Stimulated activated CD8-positive, alpha-beta memory T cell treated with anti-CD3 and anti-CD28 coated beads, Interleukin-7, amount 100 ng/mL, for 4 hours (primary cell): Measurements from ENCODE around the gene ZNF775.

Experiments
- DNase-seq, 2 donors: peaks; one replicate each; pipeline ENCODE4 v3.0.0-alpha.2; 2020; ENCODE audit warnings: low read depth in 2 of 2

ZNF775 gene

DNA sequence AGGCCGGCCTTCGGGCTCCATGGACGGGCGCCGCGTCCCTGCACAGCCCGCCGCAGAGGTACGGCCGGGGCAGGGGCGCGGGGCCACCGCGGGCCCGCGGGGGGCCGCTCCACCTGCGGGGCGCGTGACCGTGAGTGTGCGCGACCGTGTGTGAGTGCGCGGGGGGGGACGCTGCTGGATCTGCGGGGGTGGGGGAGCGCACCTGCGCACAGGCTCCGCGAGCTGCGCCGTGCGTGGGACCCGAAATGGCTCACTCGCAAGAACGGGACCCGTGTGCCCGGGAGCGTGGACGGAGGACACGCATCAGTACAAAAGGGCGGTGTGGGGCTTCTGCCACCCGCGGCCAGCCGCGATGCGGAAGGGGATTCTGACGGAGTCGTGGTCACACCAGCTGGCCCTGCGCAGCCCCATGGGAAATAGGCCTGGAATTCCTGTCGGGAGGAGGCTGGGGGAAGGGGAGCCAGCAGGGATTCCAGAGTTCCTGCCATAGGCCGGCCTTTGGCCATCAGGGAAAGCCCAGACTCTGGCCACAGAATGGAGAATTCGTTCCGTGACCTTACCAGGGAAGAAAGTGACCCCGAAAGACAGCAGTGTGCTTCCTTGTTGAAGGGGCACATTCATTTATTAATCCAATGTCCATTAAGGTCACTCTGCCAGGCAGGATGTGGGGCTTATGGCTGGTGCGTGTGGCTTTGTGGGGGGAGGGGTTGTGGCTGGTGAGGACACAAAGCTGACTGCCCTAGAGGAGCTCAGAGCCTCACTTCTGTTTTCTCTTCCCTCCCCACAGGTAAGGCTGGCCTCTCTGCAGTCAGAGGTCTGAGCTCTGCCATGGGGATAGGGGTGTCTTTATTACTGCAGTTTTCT lies 10.0 kb upstream of the ZNF775 start:
- peak; percentile 55 to 76 for DNase-seq

DNA sequence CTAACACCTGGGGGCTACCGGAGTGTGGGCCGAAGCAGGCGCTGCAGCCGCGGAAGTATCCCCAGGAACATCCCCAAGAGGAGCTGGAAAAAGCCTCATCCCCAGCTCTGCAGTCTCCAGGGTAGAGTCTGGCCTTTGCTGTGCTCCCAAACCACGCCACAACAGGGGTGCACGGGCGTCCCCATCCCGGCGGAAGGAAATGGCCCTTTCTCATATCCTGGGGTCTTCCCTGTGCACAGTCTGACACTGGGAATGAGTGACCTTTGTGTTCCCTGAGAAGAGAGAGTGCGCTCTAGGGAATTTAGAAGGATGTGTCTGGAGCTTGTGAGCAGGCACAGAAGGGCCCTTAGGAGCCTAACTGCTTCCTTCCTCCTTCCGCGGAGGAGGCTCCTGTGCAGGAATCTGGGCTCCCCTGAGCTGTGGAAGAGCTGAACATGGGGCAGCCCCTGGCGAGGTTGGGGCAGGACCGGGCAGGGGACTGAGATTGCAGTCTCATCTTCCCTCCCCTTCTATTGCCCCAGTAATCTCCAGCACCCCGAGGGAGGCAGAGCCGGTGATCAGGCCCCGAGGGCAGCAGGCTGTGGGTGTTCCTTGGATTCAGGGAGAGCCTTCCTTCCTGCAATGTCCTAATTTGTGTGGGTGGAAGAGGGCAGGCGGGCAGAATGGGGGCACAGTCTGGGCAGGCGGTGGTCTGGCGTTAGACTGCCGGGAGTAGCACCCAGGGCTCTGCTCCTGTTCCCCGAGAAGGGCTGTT lies 9.2 kb upstream of the ZNF775 start:
- no peak for DNase-seq

DNA sequence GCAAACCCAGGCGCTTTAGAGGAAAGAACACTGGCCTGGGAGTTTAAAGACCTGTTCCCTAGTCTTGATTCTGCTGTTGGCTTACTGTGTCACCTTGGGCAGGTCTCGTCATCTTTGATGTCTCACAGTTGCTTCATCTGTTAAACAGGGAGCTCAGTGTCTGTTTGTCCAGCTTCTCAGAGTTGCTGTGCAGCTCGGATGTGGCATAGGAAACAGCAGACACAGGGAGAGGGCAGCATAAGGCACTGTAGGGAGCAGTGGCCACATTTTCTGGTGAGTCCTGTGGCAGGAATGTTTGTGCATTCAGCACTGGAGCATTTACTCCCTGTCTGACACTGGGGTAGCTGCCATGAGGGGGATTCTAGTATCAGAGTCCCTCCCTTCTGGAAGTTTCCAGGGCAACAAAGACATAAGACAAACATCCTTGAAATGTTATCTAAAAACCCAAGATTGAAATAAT lies 8.5 kb upstream of the ZNF775 start:
- DNase-seq = no peak

DNA sequence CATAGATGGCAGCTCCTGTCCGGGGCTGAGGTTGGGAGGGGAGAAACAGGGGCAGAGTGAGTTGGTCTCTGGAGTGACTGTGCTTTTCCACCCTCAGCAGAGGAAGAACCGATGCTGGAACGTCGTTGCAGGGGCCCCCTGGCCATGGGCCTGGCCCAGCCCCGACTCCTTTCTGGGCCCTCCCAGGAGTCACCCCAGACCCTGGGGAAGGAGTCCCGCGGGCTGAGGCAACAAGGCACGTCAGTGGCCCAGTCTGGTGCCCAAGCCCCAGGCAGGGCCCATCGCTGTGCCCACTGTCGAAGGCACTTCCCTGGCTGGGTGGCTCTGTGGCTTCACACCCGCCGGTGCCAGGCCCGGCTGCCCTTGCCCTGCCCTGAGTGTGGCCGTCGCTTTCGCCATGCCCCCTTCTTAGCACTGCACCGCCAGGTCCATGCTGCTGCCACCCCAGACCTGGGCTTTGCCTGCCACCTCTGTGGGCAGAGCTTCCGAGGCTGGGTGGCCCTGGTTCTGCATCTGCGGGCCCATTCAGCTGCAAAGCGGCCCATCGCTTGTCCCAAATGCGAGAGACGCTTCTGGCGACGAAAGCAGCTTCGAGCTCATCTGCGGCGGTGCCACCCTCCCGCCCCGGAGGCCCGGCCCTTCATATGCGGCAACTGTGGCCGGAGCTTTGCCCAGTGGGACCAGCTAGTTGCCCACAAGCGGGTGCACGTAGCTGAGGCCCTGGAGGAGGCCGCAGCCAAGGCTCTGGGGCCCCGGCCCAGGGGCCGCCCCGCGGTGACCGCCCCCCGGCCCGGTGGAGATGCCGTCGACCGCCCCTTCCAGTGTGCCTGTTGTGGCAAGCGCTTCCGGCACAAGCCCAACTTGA lies 7.8 kb upstream of the ZNF775 start:
- DNase-seq = no peak

- no peak for DNase-seq
Measured at GRCh38 chr7:150371996-150372270, 7.2 kb upstream of the ZNF775 start.

DNA sequence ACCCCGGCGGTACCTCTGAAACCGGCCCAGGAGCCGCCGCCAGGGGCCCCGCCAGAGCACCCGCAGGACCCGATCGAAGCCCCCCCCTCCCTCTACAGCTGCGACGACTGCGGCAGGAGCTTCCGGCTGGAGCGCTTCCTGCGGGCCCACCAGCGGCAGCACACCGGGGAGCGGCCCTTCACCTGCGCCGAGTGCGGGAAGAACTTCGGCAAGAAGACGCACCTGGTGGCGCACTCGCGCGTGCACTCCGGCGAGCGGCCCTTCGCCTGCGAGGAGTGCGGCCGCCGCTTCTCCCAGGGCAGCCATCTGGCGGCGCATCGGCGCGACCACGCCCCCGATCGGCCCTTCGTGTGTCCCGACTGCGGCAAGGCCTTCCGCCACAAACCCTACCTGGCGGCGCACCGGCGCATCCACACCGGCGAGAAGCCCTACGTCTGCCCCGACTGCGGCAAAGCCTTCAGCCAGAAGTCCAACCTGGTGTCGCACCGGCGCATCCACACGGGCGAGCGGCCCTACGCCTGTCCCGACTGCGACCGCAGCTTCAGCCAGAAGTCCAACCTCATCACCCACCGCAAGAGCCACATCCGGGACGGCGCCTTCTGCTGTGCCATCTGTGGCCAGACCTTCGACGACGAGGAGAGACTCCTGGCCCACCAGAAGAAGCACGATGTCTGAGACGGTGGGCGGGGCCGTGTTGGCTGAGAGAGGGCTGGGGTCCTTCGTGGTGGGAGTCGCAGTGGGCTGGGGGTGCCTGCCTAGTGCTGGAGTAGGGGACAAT lies 6.7 kb upstream of the ZNF775 start:
- DNase-seq = no peak

DNA sequence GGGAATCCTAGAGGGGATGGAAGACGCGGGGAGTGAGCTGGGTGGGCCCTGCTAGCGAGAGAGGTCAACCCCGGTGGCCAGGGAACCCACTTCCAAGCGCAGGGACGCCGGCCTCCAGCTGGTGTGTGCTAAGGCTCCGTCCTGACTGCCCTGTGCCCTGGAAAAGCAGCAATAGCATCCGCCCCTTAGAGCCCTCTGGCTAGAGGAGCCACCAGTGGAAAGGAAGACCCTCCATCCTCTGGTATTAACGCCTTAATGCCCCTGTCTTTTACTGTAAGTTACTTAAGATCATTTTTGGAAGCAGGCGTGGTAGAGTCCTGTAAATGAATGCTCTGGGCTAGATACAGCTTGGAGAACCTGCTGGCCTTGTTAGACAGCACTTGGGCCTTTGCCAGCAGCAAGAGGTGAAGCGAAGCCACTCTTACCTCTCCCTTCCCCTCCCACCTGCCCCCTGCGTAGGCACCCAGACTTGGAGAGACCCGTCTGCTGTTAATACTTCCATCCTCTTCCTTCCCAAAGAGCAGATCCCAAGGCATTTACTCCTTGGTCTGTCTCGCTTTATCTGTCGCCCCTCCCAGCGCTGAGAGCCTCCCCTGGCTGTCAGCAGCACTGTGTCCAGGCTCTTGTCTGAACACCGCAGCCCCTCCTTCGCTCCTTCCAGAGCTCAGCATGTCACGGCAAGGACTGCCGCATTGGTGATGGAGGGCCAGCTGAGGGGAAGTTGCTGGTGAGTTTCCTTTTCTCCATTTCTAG lies 5.9 kb upstream of the ZNF775 start:
- DNase-seq = no peak

DNA sequence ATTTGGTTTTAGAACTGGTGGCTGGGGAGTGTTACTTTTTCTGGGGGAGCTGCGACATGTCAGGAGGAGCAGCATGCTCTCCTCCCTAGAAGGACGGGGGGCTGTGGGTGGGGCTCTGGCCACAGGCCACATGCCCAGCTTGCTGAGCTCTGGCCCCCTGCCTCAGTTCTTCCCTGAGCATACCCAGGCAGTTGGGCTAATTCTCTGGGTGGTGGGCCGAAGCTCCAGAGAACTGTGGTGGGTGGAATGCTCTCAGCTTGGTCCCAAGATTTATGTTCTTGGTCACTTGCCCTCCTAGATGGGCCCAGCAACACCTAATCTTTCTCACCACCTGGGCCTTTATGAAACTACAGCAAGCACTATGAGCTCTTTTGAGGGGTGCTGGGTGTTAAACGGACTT lies 5.1 kb upstream of the ZNF775 start:
- no peak for DNase-seq

- DNase-seq = no peak
Measured at GRCh38 chr7:150374472-150374871, 4.7 kb upstream of the ZNF775 start.

DNA sequence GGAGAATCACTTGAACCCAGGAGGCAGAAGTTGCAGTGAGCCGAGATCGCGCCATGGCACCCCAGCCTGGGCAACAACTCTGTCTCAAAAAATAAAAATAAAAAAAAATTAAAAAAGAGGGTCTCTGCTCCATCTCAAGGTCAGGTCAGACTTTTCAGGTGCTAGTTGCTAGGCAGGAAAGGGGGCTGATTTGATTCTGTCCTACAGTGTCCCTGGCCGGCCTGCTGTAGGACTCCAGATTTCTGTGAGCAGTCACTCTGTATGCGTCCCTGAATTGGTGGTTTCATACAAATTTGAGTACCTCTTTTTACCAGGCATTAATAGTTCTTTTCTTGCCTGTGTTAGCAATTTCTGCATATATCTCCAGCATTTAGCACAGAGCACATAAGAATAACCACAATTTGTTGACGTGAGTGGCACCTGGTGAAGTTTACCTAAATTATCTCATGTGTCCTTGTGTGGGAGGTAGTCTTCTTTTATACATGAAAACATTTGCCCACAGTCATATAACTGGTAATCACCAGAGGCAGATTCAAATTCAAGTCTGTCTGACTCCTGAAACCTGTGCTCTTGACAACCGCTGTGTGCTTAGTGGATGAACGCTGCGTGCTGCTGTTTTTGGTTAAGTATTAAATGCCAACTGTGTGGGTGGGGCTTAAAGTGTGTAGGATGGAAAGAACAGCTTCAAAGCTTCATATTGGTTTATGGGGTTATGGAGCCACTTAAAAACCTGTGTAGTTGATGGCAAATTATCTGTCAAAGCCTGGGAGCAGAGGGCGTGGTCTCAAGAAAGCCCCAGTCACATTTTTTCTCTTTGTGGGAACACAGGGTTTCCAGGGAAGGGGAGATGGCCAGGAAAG lies 3.2 kb upstream of the ZNF775 start:
- DNase-seq = peak in 1 of 2 donors; percentile 27

- no peak for DNase-seq
Measured at GRCh38 chr7:150376560-150376959, 2.6 kb upstream of the ZNF775 start.

DNA sequence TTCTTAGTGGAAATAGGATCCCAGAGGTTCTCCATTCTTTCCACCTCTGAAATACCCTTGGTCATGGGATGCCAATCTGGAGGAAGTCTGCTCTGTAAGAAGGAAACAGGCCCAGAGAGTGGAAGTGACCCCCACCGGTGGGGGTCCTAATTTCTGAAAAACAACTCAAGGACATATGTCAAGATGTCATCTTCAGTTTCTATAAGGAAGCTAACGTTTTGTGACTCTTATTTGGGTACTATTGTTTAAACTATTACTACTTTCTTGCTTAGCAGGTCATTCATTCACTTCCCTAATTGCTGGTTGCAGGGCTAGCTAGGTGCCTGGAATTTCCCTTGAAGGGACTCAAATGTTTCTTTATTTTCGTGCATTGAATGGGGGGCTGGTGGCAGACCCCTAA lies 1.9 kb upstream of the ZNF775 start:
- DNase-seq = no peak

DNA sequence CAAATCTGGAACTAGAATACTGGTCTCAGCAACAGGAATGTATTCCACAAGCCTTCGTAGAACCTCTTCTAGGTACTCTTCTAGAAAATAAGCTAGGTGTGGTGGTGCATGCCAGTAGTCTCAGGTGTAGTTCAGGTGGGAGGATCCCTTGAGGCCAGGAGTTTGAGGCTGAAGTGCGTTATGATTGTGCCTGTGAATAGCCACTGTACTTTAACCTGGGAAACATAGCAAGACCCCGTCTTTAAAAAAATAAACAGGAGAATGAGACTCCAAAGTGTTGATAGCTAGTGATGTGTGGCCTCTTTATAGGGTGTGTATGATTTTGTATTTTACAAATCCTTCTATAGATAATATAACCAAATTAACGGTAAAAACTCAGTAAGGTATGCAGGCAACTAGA lies 1.5 kb upstream of the ZNF775 start:
- DNase-seq = no peak

- no peak for DNase-seq
Measured at GRCh38 chr7:150378115-150378852, 846 bp upstream of the ZNF775 start.

GRCh38 chr7:150379441-150380379 lies 580 bp downstream of the ZNF775 start:
- no peak for DNase-seq

GRCh38 chr7:150380463-150380862 lies 1.3 kb downstream of the ZNF775 start:
- no peak for DNase-seq

GRCh38 chr7:150381096-150381495 lies 2.0 kb downstream of the ZNF775 start:
- DNase-seq = no peak

- DNase-seq = no peak
Measured at GRCh38 chr7:150381785-150382122, 2.6 kb downstream of the ZNF775 start.
